Measurements from ENCODE around the gene ARPC1B.
"Not testable (repeated sequence)": the region's sequence is repeated elsewhere in the genome, so short reads cannot be mapped to it uniquely, and the experiment has no call there.

Gene ARPC1B

GRCh38 chr7:99410635-99411034 lies 36.1 kb downstream of the ARPC1B start:
- Histone ChIP-seq H3K9ac (ENCODE audit: low read length in 2 of 2) (no peak overlapping the region), H3K4me3 (ENCODE audit: low read length in 2 of 2) (no peak overlapping the region), H3K9me3 (ENCODE audit: control insufficient read depth in 2 of 2, low read length in 2 of 2) (no peaks in the 10 kb centered on the region), H3K27ac (ENCODE audit: low read length) (no peak overlapping the region), H3K36me3 (ENCODE audit: control insufficient read depth in 2 of 2, insufficient read depth in 2 of 2, low read length in 2 of 2) (peaks cover 27 to 29% of the 10 kb centered on the region in 2 donors), H3K27me3 (ENCODE audit: control insufficient read depth in 1 of 2, insufficient read depth in 2 of 2, low read length in 2 of 2) (no peaks in the 10 kb centered on the region), H3K4me1 (ENCODE audit: control insufficient read depth, insufficient read depth, low read length) (peaks cover 28% of the 10 kb centered on the region)

GRCh38 chr7:99415513-99416127 lies 41.1 kb downstream of the ARPC1B start:
- not testable (repeated sequence) for H3K9ac ChIP-seq (ENCODE audit: low read length in 2 of 2); H3K4me1 ChIP-seq (ENCODE audit: control insufficient read depth, insufficient read depth, low read length); H3K4me3 ChIP-seq (ENCODE audit: low read length in 2 of 2); H3K27ac ChIP-seq (ENCODE audit: low read length); H3K9me3 ChIP-seq (ENCODE audit: control insufficient read depth in 2 of 2, low read length in 2 of 2); H3K27me3 ChIP-seq (ENCODE audit: control insufficient read depth in 1 of 2, insufficient read depth in 2 of 2, low read length in 2 of 2)
- peaks cover 62 to 68% of the 10 kb centered on the region in 2 donors for H3K36me3 ChIP-seq (ENCODE audit: control insufficient read depth in 2 of 2, insufficient read depth in 2 of 2, low read length in 2 of 2)

GRCh38 chr7:99418260-99418659 lies 43.7 kb downstream of the ARPC1B start:
- Histone ChIP-seq H3K27me3 (ENCODE audit: control insufficient read depth in 1 of 2, insufficient read depth in 2 of 2, low read length in 2 of 2) (no peaks in the 10 kb centered on the region), H3K9ac (ENCODE audit: low read length in 2 of 2) (no peak overlapping the region), H3K4me1 (ENCODE audit: control insufficient read depth, insufficient read depth, low read length) (no peaks in the 10 kb centered on the region), H3K4me3 (ENCODE audit: low read length in 2 of 2) (no peak overlapping the region), H3K9me3 (ENCODE audit: control insufficient read depth in 2 of 2, low read length in 2 of 2) (no peaks in the 10 kb centered on the region), H3K36me3 (ENCODE audit: control insufficient read depth in 2 of 2, insufficient read depth in 2 of 2, low read length in 2 of 2) (peaks cover 49 to 61% of the 10 kb centered on the region in 2 donors), H3K27ac (ENCODE audit: low read length) (no peak overlapping the region)

- Histone ChIP-seq H3K36me3 (ENCODE audit: control insufficient read depth in 2 of 2, insufficient read depth in 2 of 2, low read length in 2 of 2) (peaks cover 54 to 66% of the 10 kb centered on the region in 2 donors), H3K4me3 (ENCODE audit: low read length in 2 of 2) (no peak overlapping the region), H3K9me3 (ENCODE audit: control insufficient read depth in 2 of 2, low read length in 2 of 2) (no peaks in the 10 kb centered on the region), H3K27me3 (ENCODE audit: control insufficient read depth in 1 of 2, insufficient read depth in 2 of 2, low read length in 2 of 2) (no peaks in the 10 kb centered on the region), H3K27ac (ENCODE audit: low read length) (no peak overlapping the region), H3K4me1 (ENCODE audit: control insufficient read depth, insufficient read depth, low read length) (no peaks in the 10 kb centered on the region), H3K9ac (ENCODE audit: low read length in 2 of 2) (no peak overlapping the region)
Observed at GRCh38 chr7:99419323-99420021, 44.9 kb downstream of the ARPC1B start.

GRCh38 chr7:99420213-99420612 lies 45.7 kb downstream of the ARPC1B start:
- Histone ChIP-seq H3K9ac (ENCODE audit: low read length in 2 of 2) (no peak overlapping the region), H3K27ac (ENCODE audit: low read length) (no peak overlapping the region), H3K9me3 (ENCODE audit: control insufficient read depth in 2 of 2, low read length in 2 of 2) (no peaks in the 10 kb centered on the region), H3K4me1 (ENCODE audit: control insufficient read depth, insufficient read depth, low read length) (no peaks in the 10 kb centered on the region), H3K27me3 (ENCODE audit: control insufficient read depth in 1 of 2, insufficient read depth in 2 of 2, low read length in 2 of 2) (no peaks in the 10 kb centered on the region), H3K36me3 (ENCODE audit: control insufficient read depth in 2 of 2, insufficient read depth in 2 of 2, low read length in 2 of 2) (peaks cover 57 to 63% of the 10 kb centered on the region in 2 donors), H3K4me3 (ENCODE audit: low read length in 2 of 2) (no peak overlapping the region)

- no peaks in the 10 kb centered on the region for H3K4me1 ChIP-seq (ENCODE audit: control insufficient read depth, insufficient read depth, low read length)
- H3K36me3 ChIP-seq (ENCODE audit: control insufficient read depth in 2 of 2, insufficient read depth in 2 of 2, low read length in 2 of 2), result peaks cover 57 to 62% of the 10 kb centered on the region in 2 donors
- H3K9me3 ChIP-seq (ENCODE audit: control insufficient read depth in 2 of 2, low read length in 2 of 2), result no peaks in the 10 kb centered on the region
- H3K27ac ChIP-seq (ENCODE audit: low read length), result no peak overlapping the region
- no peaks in the 10 kb centered on the region for H3K27me3 ChIP-seq (ENCODE audit: control insufficient read depth in 1 of 2, insufficient read depth in 2 of 2, low read length in 2 of 2)
- no peak overlapping the region for H3K9ac ChIP-seq (ENCODE audit: low read length in 2 of 2)
- H3K4me3 ChIP-seq (ENCODE audit: low read length in 2 of 2), result no peak overlapping the region
Observed at GRCh38 chr7:99420986-99421385, 46.5 kb downstream of the ARPC1B start.

GRCh38 chr7:99422186-99422585 lies 47.7 kb downstream of the ARPC1B start:
- no peaks in the 10 kb centered on the region for H3K27me3 ChIP-seq (ENCODE audit: control insufficient read depth in 1 of 2, insufficient read depth in 2 of 2, low read length in 2 of 2)
- H3K9ac ChIP-seq (ENCODE audit: low read length in 2 of 2), result no peak overlapping the region
- H3K27ac ChIP-seq (ENCODE audit: low read length), result no peak overlapping the region
- H3K36me3 ChIP-seq (ENCODE audit: control insufficient read depth in 2 of 2, insufficient read depth in 2 of 2, low read length in 2 of 2), result peaks cover 50 to 52% of the 10 kb centered on the region in 2 donors
- no peaks in the 10 kb centered on the region for H3K9me3 ChIP-seq (ENCODE audit: control insufficient read depth in 2 of 2, low read length in 2 of 2)
- no peak overlapping the region for H3K4me3 ChIP-seq (ENCODE audit: low read length in 2 of 2)
- H3K4me1 ChIP-seq (ENCODE audit: control insufficient read depth, insufficient read depth, low read length), result no peaks in the 10 kb centered on the region

- Histone ChIP-seq H3K27ac (ENCODE audit: low read length) (no peak overlapping the region), H3K9ac (ENCODE audit: low read length in 2 of 2) (no peak overlapping the region), H3K9me3 (ENCODE audit: control insufficient read depth in 2 of 2, low read length in 2 of 2) (no peaks in the 10 kb centered on the region), H3K36me3 (ENCODE audit: control insufficient read depth in 2 of 2, insufficient read depth in 2 of 2, low read length in 2 of 2) (peaks cover 46 to 47% of the 10 kb centered on the region in 2 donors), H3K4me1 (ENCODE audit: control insufficient read depth, insufficient read depth, low read length) (no peaks in the 10 kb centered on the region), H3K27me3 (ENCODE audit: control insufficient read depth in 1 of 2, insufficient read depth in 2 of 2, low read length in 2 of 2) (no peaks in the 10 kb centered on the region), H3K4me3 (ENCODE audit: low read length in 2 of 2) (no peak overlapping the region)
Observed at GRCh38 chr7:99422625-99423024, 48.1 kb downstream of the ARPC1B start.

GRCh38 chr7:99424932-99425730 lies 50.6 kb downstream of the ARPC1B start:
- Histone ChIP-seq H3K4me1 (ENCODE audit: control insufficient read depth, insufficient read depth, low read length) (no peaks in the 10 kb centered on the region), H3K27me3 (ENCODE audit: control insufficient read depth in 1 of 2, insufficient read depth in 2 of 2, low read length in 2 of 2) (no peaks in the 10 kb centered on the region), H3K4me3 (ENCODE audit: low read length in 2 of 2) (no peak overlapping the region), H3K36me3 (ENCODE audit: control insufficient read depth in 2 of 2, insufficient read depth in 2 of 2, low read length in 2 of 2) (peaks cover 31 to 34% of the 10 kb centered on the region in 2 donors), H3K9me3 (ENCODE audit: control insufficient read depth in 2 of 2, low read length in 2 of 2) (no peaks in the 10 kb centered on the region), H3K27ac (ENCODE audit: low read length) (no peak overlapping the region), H3K9ac (ENCODE audit: low read length in 2 of 2) (no peak overlapping the region)

- Histone ChIP-seq H3K27me3 (ENCODE audit: control insufficient read depth in 1 of 2, insufficient read depth in 2 of 2, low read length in 2 of 2) (no peaks in the 10 kb centered on the region), H3K4me1 (ENCODE audit: control insufficient read depth, insufficient read depth, low read length) (no peaks in the 10 kb centered on the region), H3K4me3 (ENCODE audit: low read length in 2 of 2) (no peak overlapping the region), H3K27ac (ENCODE audit: low read length) (no peak overlapping the region), H3K9ac (ENCODE audit: low read length in 2 of 2) (no peak overlapping the region), H3K36me3 (ENCODE audit: control insufficient read depth in 2 of 2, insufficient read depth in 2 of 2, low read length in 2 of 2) (peaks cover 14 to 38% of the 10 kb centered on the region in 2 donors), H3K9me3 (ENCODE audit: control insufficient read depth in 2 of 2, low read length in 2 of 2) (no peaks in the 10 kb centered on the region)
Observed at GRCh38 chr7:99428972-99429566, 54.5 kb downstream of the ARPC1B start.

Data from stomach smooth muscle (tissue), 2 donors.